ENCODE results near the gene GRIK5. TPM values are rescaled to one million over a fixed set of nuclear protein-coding genes. Genes with fewer than 3 reads are reported as not detected.
A peak's percentile ranks its signal among the peaks of the same experiment; 100 is the strongest.

GRIK5 gene
- total RNA-seq, 5 donors from 2014 or later (not counting 1 experiment from before 2014, with no cell fraction given), result 0.26 to 1.5 (median 1.3) TPM

- H3K4me1 ChIP-seq (ENCODE audit: control insufficient read depth in 1 of 2, extremely low read depth in 1 of 2, insufficient read depth in 2 of 2, low read length in 2 of 2), result peaks cover 6 to 37% of the 10 kb centered on the region in 2 experiments
- no peaks in the 10 kb centered on the region for H3K9me3 Mint-ChIP-seq
- H3K9me3 ChIP-seq, result no peaks in the 10 kb centered on the region
- H3K27me3 ChIP-seq (replicated peaks in 1 of 2; ENCODE audit: control insufficient read depth in 2 of 2, extremely low read depth in 1 of 2, insufficient read depth in 2 of 2, low read length in 1 of 2), result peaks cover 2 to 84% of the 10 kb centered on the region in 2 experiments
- peaks cover 62 to 71% of the 10 kb centered on the region in 2 donors for H3K27me3 Mint-ChIP-seq
- H3K27ac ChIP-seq (ENCODE audit: low read length), result no peak overlapping the region
- H3K4me3 Mint-ChIP-seq, result peak overlapping the region in 2 of 3 donors; percentile 31 to 50
- H3K4me3 ChIP-seq (ENCODE audit: control insufficient read depth in 1 of 2, extremely low read depth in 1 of 2, low read length in 1 of 2), result peak overlapping the region in 1 of 2 donors; percentile 36
- DNase-seq (no peak), ATAC-seq (replicated peaks in 1 of 4) (no peak)
- WGBS (ENCODE audit: insufficient coverage), result 0% methylated on average over 6 of the region's 14 CpGs
- peaks cover 36 to 46% (median 41%) of the 10 kb centered on the region in 3 donors for H3K4me1 Mint-ChIP-seq
- H3K27ac Mint-ChIP-seq, result peak overlapping the region in 1 of 2 donors; percentile 17
- CTCF ChIA-PET, result no interaction called here
- H3K36me3 ChIP-seq (ENCODE audit: control insufficient read depth in 2 of 2, extremely low read depth in 1 of 2, insufficient read depth in 1 of 2, low read length in 1 of 2), result no peaks in the 10 kb centered on the region
- POLR2A ChIA-PET, result no interaction called here
- H3K36me3 Mint-ChIP-seq, result no peaks in the 10 kb centered on the region
These were observed 72.2 kb downstream of the GRIK5 start for GRCh38 chr19:41997851-41998229.

DNA sequence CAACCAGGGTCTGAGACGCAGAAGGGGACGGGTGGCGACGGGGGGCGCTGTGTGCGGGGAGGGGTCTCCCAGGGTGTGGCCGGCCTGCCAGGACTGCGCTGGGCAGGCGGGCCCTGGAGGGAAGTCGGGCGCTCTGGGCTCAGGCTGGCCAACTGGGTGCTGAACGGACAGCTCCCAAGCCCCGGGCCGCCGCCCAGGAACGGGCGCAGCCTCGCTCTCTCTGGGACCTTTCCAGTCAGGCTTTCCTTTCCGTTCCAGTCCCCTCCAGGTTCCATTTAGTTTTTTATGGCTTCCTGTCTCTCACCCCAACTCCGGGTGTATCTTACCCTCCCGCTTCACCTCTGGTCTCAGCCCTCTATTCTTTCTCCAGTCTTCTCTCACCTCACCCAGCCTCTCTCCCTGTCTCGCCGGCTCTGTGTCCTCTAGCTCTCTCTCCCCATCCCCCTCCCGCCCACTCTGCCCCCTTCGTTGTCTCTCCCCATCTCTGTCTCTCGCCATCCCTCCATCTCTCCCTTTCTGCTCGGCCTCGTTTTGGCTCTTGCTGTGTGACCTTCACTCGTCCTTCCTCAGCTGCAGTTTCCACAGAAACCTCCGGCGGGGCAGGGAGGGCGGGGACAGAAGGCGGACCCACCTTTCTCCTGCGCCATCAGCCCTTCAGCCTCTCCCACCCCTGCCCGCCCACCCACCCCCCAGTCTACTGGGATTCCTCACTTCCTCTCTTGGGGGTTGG, 72.7 kb downstream of the GRIK5 start:
- DNase-seq, result peak in 24 of 35 experiments; percentile 8 to 58 (median 31)
- POLR2A ChIA-PET, result interaction anchor here in 1 of 2 donors (0.7 kb wide), 1 partner anchor 77 kb away, joined by 4 read pairs; no protein-coding TSS in a partner anchor
- Histone ChIP-seq H3K27ac (ENCODE audit: low read length) (no peak overlapping the region), H3K9me3 (no peaks in the 10 kb centered on the region), H3K4me1 (ENCODE audit: control insufficient read depth in 1 of 2, extremely low read depth in 1 of 2, insufficient read depth in 2 of 2, low read length in 2 of 2) (peaks cover 6 to 37% of the 10 kb centered on the region in 2 experiments), H3K4me3 (ENCODE audit: control insufficient read depth in 1 of 2, extremely low read depth in 1 of 2, low read length in 1 of 2) (no peak overlapping the region), H3K36me3 (ENCODE audit: control insufficient read depth in 2 of 2, extremely low read depth in 1 of 2, insufficient read depth in 1 of 2, low read length in 1 of 2) (no peaks in the 10 kb centered on the region), H3K27me3 (replicated peaks in 1 of 2; ENCODE audit: control insufficient read depth in 2 of 2, extremely low read depth in 1 of 2, insufficient read depth in 2 of 2, low read length in 1 of 2) (peaks cover 2 to 80% of the 10 kb centered on the region in 2 experiments)
- no peaks in the 10 kb centered on the region for H3K9me3 Mint-ChIP-seq
- WGBS (ENCODE audit: insufficient coverage), result 1% methylated on average over 30 of the region's 35 CpGs
- ATAC-seq (replicated peaks in 1 of 4), result peak in 1 of 4 experiments; percentile 28
- peak overlapping the region in 2 of 3 donors; percentile 31 to 50 for H3K4me3 Mint-ChIP-seq
- CTCF ChIA-PET, result interaction anchor here in 1 of 2 donors (0.6 kb wide), 1 partner anchor 11 kb away, joined by 3 read pairs; no protein-coding TSS in a partner anchor
- H3K36me3 Mint-ChIP-seq, result no peaks in the 10 kb centered on the region
- H3K27ac Mint-ChIP-seq, result no peak overlapping the region
- peaks cover 39 to 52% (median 45%) of the 10 kb centered on the region in 3 donors for H3K4me1 Mint-ChIP-seq
- peaks cover 60 to 74% of the 10 kb centered on the region in 2 donors for H3K27me3 Mint-ChIP-seq

GRCh38 chr19:41995959-41996797, 73.8 kb downstream of the GRIK5 start:
- Histone ChIP-seq H3K9me3 (no peaks in the 10 kb centered on the region), H3K4me3 (ENCODE audit: control insufficient read depth in 1 of 2, extremely low read depth in 1 of 2, low read length in 1 of 2) (no peak overlapping the region), H3K36me3 (ENCODE audit: control insufficient read depth in 2 of 2, extremely low read depth in 1 of 2, insufficient read depth in 1 of 2, low read length in 1 of 2) (no peaks in the 10 kb centered on the region), H3K4me1 (ENCODE audit: control insufficient read depth in 1 of 2, extremely low read depth in 1 of 2, insufficient read depth in 2 of 2, low read length in 2 of 2) (peaks cover 6 to 37% of the 10 kb centered on the region in 2 experiments), H3K27me3 (replicated peaks in 1 of 2; ENCODE audit: control insufficient read depth in 2 of 2, extremely low read depth in 1 of 2, insufficient read depth in 2 of 2, low read length in 1 of 2) (peaks cover 2 to 79% of the 10 kb centered on the region in 2 experiments), H3K27ac (ENCODE audit: low read length) (no peak overlapping the region)
- ATAC-seq (replicated peaks in 1 of 4), result no peak
- ChIA-PET POLR2A (interaction anchor here in 1 of 2 donors (0.6 kb wide), 1 partner anchor 377 kb away, joined by 8 read pairs; no protein-coding TSS in a partner anchor), CTCF (interaction anchor here in 1 of 2 donors (0.6 kb wide), 2 partner anchors 10 to 443 kb away, joined by 3 to 6 read pairs; no protein-coding TSS in a partner anchor)
- peak overlapping the region in 1 of 3 donors; percentile 86 for H3K4me3 Mint-ChIP-seq
- no peak for DNase-seq
- peaks cover 50 to 63% of the 10 kb centered on the region in 2 donors for H3K27me3 Mint-ChIP-seq
- H3K36me3 Mint-ChIP-seq, result no peaks in the 10 kb centered on the region
- peaks cover 39 to 52% (median 45%) of the 10 kb centered on the region in 3 donors for H3K4me1 Mint-ChIP-seq
- 76% methylated on average over 6 of the region's 12 CpGs for WGBS (ENCODE audit: insufficient coverage)
- H3K9me3 Mint-ChIP-seq, result no peaks in the 10 kb centered on the region
- no peak overlapping the region for H3K27ac Mint-ChIP-seq

DNA sequence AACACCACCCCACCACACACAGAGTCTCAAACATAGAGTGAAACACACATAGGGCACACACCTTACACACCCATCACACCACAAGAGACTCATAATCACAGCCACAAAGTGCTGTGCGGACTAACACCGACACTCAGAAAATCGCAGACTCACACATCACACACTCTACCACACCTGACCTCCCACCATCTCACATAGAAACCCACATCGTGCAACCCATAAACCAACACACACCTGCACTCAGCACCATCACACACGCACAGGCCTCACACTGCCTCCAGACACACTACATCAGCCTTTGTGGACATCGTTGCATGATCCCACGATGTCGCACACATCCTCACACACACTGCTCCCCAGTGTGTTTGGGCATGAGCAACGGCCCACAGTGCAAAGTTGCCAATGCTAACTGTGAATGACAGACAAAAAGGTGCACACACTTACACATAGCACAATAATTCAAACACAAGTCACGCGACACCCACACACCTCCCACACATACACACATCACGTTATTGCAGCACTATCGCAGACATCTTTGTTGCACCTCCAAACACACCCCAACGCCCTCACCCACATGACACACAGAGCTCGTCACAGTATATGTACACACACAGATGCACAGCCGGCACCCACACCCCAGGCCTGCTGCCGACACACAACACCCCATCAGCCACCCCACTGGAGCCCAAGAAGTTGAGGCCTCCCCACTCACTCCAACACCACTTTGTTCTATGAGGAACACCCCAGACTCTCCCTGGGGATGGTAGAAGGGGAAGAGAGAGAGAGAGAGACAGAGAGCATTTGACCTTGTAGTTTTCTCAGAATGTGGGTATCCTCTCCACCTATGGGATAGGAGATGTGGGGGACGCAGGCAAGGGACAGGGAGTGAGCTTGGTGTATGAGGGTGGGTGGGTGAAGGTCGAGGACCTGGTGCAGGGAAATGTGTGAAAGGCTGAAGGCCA, 74.7 kb downstream of the GRIK5 start:
- ChIA-PET POLR2A (interaction anchor here in 1 of 2 donors (0.6 kb wide), 1 partner anchor 378 kb away, joined by 8 read pairs; no protein-coding TSS in a partner anchor), CTCF (no interaction called here)
- no peaks in the 10 kb centered on the region for H3K36me3 Mint-ChIP-seq
- WGBS (ENCODE audit: insufficient coverage), result 76% methylated on average over 16 of the region's 19 CpGs
- H3K9me3 Mint-ChIP-seq, result no peaks in the 10 kb centered on the region
- H3K36me3 ChIP-seq (ENCODE audit: control insufficient read depth in 2 of 2, extremely low read depth in 1 of 2, insufficient read depth in 1 of 2, low read length in 1 of 2), result no peaks in the 10 kb centered on the region
- peaks cover 39 to 52% (median 45%) of the 10 kb centered on the region in 3 donors for H3K4me1 Mint-ChIP-seq
- H3K4me3 Mint-ChIP-seq, result peak overlapping the region; percentile 47 to 86 (median 70)
- H3K27me3 Mint-ChIP-seq, result peaks cover 42 to 54% of the 10 kb centered on the region in 2 donors
- no peaks in the 10 kb centered on the region for H3K9me3 ChIP-seq
- DNase-seq (no peak), ATAC-seq (replicated peaks in 1 of 4) (no peak)
- peaks cover 6 to 37% of the 10 kb centered on the region in 2 experiments for H3K4me1 ChIP-seq (ENCODE audit: control insufficient read depth in 1 of 2, extremely low read depth in 1 of 2, insufficient read depth in 2 of 2, low read length in 2 of 2)
- peaks cover 2 to 71% of the 10 kb centered on the region in 2 experiments for H3K27me3 ChIP-seq (replicated peaks in 1 of 2; ENCODE audit: control insufficient read depth in 2 of 2, extremely low read depth in 1 of 2, insufficient read depth in 2 of 2, low read length in 1 of 2)
- no peak overlapping the region for H3K4me3 ChIP-seq (ENCODE audit: control insufficient read depth in 1 of 2, extremely low read depth in 1 of 2, low read length in 1 of 2)
- H3K27ac Mint-ChIP-seq, result peak overlapping the region in 1 of 2 donors; percentile 7
- no peak overlapping the region for H3K27ac ChIP-seq (ENCODE audit: low read length)

GRCh38 chr19:41994521-41994971, 75.5 kb downstream of the GRIK5 start:
- CTCF ChIA-PET, result no interaction called here
- no peak overlapping the region for H3K27ac ChIP-seq (ENCODE audit: low read length)
- H3K27me3 ChIP-seq (replicated peaks in 1 of 2; ENCODE audit: control insufficient read depth in 2 of 2, extremely low read depth in 1 of 2, insufficient read depth in 2 of 2, low read length in 1 of 2), result peaks cover 2 to 64% of the 10 kb centered on the region in 2 experiments
- no peaks in the 10 kb centered on the region for H3K9me3 Mint-ChIP-seq
- no peaks in the 10 kb centered on the region for H3K36me3 ChIP-seq (ENCODE audit: control insufficient read depth in 2 of 2, extremely low read depth in 1 of 2, insufficient read depth in 1 of 2, low read length in 1 of 2)
- peak overlapping the region; percentile 47 to 86 (median 70) for H3K4me3 Mint-ChIP-seq
- no peak overlapping the region for H3K27ac Mint-ChIP-seq
- ATAC-seq (replicated peaks in 1 of 4), result peak in 3 of 4 experiments; percentile 9 to 25 (median 11)
- POLR2A ChIA-PET, result no interaction called here
- peaks cover 6 to 37% of the 10 kb centered on the region in 2 experiments for H3K4me1 ChIP-seq (ENCODE audit: control insufficient read depth in 1 of 2, extremely low read depth in 1 of 2, insufficient read depth in 2 of 2, low read length in 2 of 2)
- peak in 3 of 35 experiments; percentile 2 to 14 (median 9) for DNase-seq
- H3K36me3 Mint-ChIP-seq, result no peaks in the 10 kb centered on the region
- peaks cover 35 to 46% of the 10 kb centered on the region in 2 donors for H3K27me3 Mint-ChIP-seq
- H3K4me3 ChIP-seq (ENCODE audit: control insufficient read depth in 1 of 2, extremely low read depth in 1 of 2, low read length in 1 of 2), result peak overlapping the region in 1 of 2 donors; percentile 38
- H3K4me1 Mint-ChIP-seq, result peaks cover 39 to 50% (median 43%) of the 10 kb centered on the region in 3 donors
- no peaks in the 10 kb centered on the region for H3K9me3 ChIP-seq
- 31% methylated on average over 13 of the region's 13 CpGs for WGBS (ENCODE audit: insufficient coverage)

Data from T-cell (primary cell).